GM12878 (cell line): Measurements from ENCODE around the gene CYTIP. TPM values are rescaled to one million over a fixed set of nuclear protein-coding genes. Genes with fewer than 3 reads are reported as not detected.

ENCODE experiments used
- ATF2 ChIP-seq: IDR thresholded peaks from 2 replicates; pipeline ENCODE4 v1.6.1; 2012; ENCODE audit warnings: low read length, inconsistent platforms
- ATF7 ChIP-seq: fragments of 450-650 bp; IDR thresholded peaks from 2 replicates; pipeline ENCODE4 v1.6.1; 2016; ENCODE audit warnings: low read depth, mild to moderate bottlenecking
- BCL11A ChIP-seq: IDR thresholded peaks from 2 replicates; pipeline ENCODE4 v1.6.1; 2011; ENCODE audit warnings: low read depth, low read length
- CBX3 ChIP-seq: fragments of 200-600 bp; sonication (generic); IDR thresholded peaks from 2 replicates; pipeline ENCODE4 v1.6.1; 2016; ENCODE audit warnings: low read depth, borderline replicate concordance
- CHD1 ChIP-seq: IDR thresholded peaks from 2 replicates; pipeline ENCODE4 v1.6.1; 2012; ENCODE audit warnings: low read depth, low read length, improper control_type of control experiment
- CREB1 ChIP-seq: IDR thresholded peaks from 2 replicates; pipeline ENCODE4 v1.6.1; 2012; ENCODE audit warnings: low read depth, mild to moderate bottlenecking, inconsistent platforms
- E2F8 ChIP-seq: fragments of 450-650 bp; IDR thresholded peaks from 2 replicates; pipeline ENCODE4 v1.6.1; 2018; ENCODE audit warnings: mild to moderate bottlenecking, low read depth, moderate library complexity; ENCODE audit not compliant: partially characterized antibody
- EP300 ChIP-seq, 2 experiments: fragments of 150-350 bp in 1 of 2; IDR thresholded peaks; 2 replicates each; pipeline ENCODE4 v1.6.1; 2011 to 2012; ENCODE audit warnings: low read depth in 2 of 2, low read length in 2 of 2, borderline replicate concordance in 1 of 2, improper control_type of control experiment in 1 of 2, inconsistent platforms in 1 of 2; ENCODE audit not compliant: control insufficient read depth in 1 of 2
- FOXM1 ChIP-seq: IDR thresholded peaks from 2 replicates; pipeline ENCODE4 v1.6.1; 2012; ENCODE audit warnings: low read depth, mild to moderate bottlenecking, inconsistent platforms, low read length, moderate library complexity
- IKZF1 ChIP-seq: fragments of 450-650 bp; conservative IDR thresholded peaks from 2 replicates; pipeline ENCODE4 v1.6.1; 2017; ENCODE audit warnings: antibody characterized with exemption, mild to moderate bottlenecking
- JUNB ChIP-seq: IDR thresholded peaks from 2 replicates; pipeline ENCODE4 v1.6.1; 2016; ENCODE audit warnings: antibody characterized with exemption, mild to moderate bottlenecking
- MXI1 ChIP-seq: fragments of 150-350 bp; IDR thresholded peaks from 2 replicates; pipeline ENCODE4 v1.6.1; 2011; ENCODE audit warnings: low read depth, mild to moderate bottlenecking, inconsistent platforms, low read length, improper control_type of control experiment
- NFIC ChIP-seq: IDR thresholded peaks from 2 replicates; pipeline ENCODE4 v1.6.1; 2012; ENCODE audit warnings: low read depth, mild to moderate bottlenecking, inconsistent platforms, low read length, moderate library complexity
- NR2C1 ChIP-seq: fragments of 450-650 bp; IDR thresholded peaks from 2 replicates; pipeline ENCODE4 v1.6.1; 2017; ENCODE audit warnings: antibody characterized with exemption, mild to moderate bottlenecking, moderate library complexity
- PML ChIP-seq: IDR thresholded peaks from 2 replicates; pipeline ENCODE4 v1.6.1; 2012; ENCODE audit warnings: low read length, inconsistent platforms
- POLR2AphosphoS2 ChIP-seq: IDR thresholded peaks from 2 replicates; pipeline ENCODE4 v1.6.1; 2011; ENCODE audit warnings: low read depth, mild to moderate bottlenecking, low read length, improper control_type of control experiment, moderate library complexity
- RELB ChIP-seq: fragments of 450-650 bp; IDR thresholded peaks from 2 replicates; pipeline ENCODE4 v1.6.1; 2017; ENCODE audit warnings: low read depth, mild to moderate bottlenecking, moderate library complexity
- SMAD1 ChIP-seq: fragments of 450-650 bp; IDR thresholded peaks from 2 replicates; pipeline ENCODE4 v1.6.1; 2018; ENCODE audit warnings: mild to moderate bottlenecking, low read depth; ENCODE audit not compliant: partially characterized antibody
- SMARCA5 ChIP-seq: fragments of 450-650 bp; IDR thresholded peaks from 2 replicates; pipeline ENCODE4 v1.6.1; 2017; ENCODE audit warnings: mild to moderate bottlenecking
- SMC3 ChIP-seq: IDR thresholded peaks from 2 replicates; pipeline ENCODE4 v1.6.1; 2011; ENCODE audit warnings: low read length, improper control_type of control experiment, borderline replicate concordance
- SRF ChIP-seq, 2 experiments: IDR thresholded peaks; 2 replicates each; pipeline ENCODE4 v1.6.1; 2011; ENCODE audit warnings: low read depth in 2 of 2, low read length in 2 of 2, mild to moderate bottlenecking in 1 of 2, moderate library complexity in 1 of 2
- TCF12 ChIP-seq: IDR thresholded peaks from 2 replicates; pipeline ENCODE4 v1.6.1; 2011; ENCODE audit warnings: low read depth, mild to moderate bottlenecking, low read length
- TCF3 ChIP-seq: IDR thresholded peaks from 2 replicates; pipeline ENCODE4 v1.6.1; 2012; ENCODE audit warnings: low read depth, mild to moderate bottlenecking, low read length, borderline replicate concordance; ENCODE audit not compliant: insufficient read depth
- YBX1 ChIP-seq: fragments of 450-650 bp; IDR thresholded peaks from 2 replicates; pipeline ENCODE4 v1.6.1; 2016; ENCODE audit warnings: antibody characterized with exemption
- ZBTB33 ChIP-seq: fragments of 450-650 bp; IDR thresholded peaks from 2 replicates; pipeline ENCODE4 v1.6.1; 2017; ENCODE audit warnings: mild to moderate bottlenecking
- polyA plus RNA-seq, 11 experiments: library from polyadenylated mRNA; depleted of rRNA in 4 of 11; unstranded in 6 of 11; stranded (reverse) in 5 of 11; fragments of >200 nt; fragmentation: Nextera tagmentation in 4 of 11; fragmentation: Illumina TruSeq in 1 of 11; extraction: Ambion mirVana in 4 of 11; extraction: Trizol in 1 of 11; gene quantifications; 1 replicate in 1 of 11; 2 replicates in 10 of 11; pipeline versions ENCODE4 v1.2.1 to v1.2.3, GENCODE V29; 2011 to 2016; ENCODE audit warnings: inconsistent platforms in 2 of 11, missing spikeins in 2 of 11, low read depth in 1 of 11
- total RNA-seq, 4 experiments: library from RNA; depleted of rRNA in 3 of 4; stranded (reverse); fragments of >200 nt in 3 of 4; fragmentation: Illumina TruSeq in 1 of 4; extraction: Trizol in 1 of 4; gene quantifications; 2 replicates each; pipeline versions ENCODE4 v1.2.1 to v1.2.3, GENCODE V29; 2013 to 2021

CYTIP gene
- total and polyA plus RNA-seq, 10 of the 15 experiments (the other 5 are each of a cell fraction or from before 2014, with no cell fraction given), result 55.1 to 178 (median 73.4) TPM

- TF ChIP-seq RELB (peak; percentile 28; the same call in 1 of the 2 replicates), E2F8 (no peak), IKZF1 (peak; percentile 64), YBX1 (no peak), EP300 (IDR thresholded peaks at IDR 0.05; ENCODE audit: borderline replicate concordance in 1 of 2, control insufficient read depth in 1 of 2, low read depth in 2 of 2, low read length in 2 of 2) (peak in 1 of 2 experiments; percentile 73; a peak in 2 of 4 replicates), ATF2 (peak; percentile 88), NFIC (peak; percentile 64), SMARCA5 (no peak), ATF7 (peak; percentile 80), CREB1 (peak; percentile 83), MXI1 (no peak), TCF3 (0 out of 2 replicates have a peak, but pooled peaks have one; percentile 30), SRF (IDR thresholded peaks at IDR 0.05; ENCODE audit: low read depth in 2 of 2, low read length in 2 of 2) (no peak), TCF12 (0 out of 2 replicates have a peak, but pooled peaks have one; percentile 21), ZBTB33 (no peak), NR2C1 (no peak), CHD1 (no peak), BCL11A (peak; percentile 58; the same call in 1 of the 2 replicates), CBX3 (no peak), FOXM1 (peak; percentile 62; the same call in 1 of the 2 replicates), SMC3 (no peak), JUNB (peak; percentile 67), POLR2AphosphoS2 (no peak; the same call in 1 of the 2 replicates), SMAD1 (peak; percentile 36), PML (no peak)
Observed at GRCh38 chr2:157420771-157421323, 23.0 kb downstream of the CYTIP start (continued).
